ENCODE results near the gene GMNN. TPM values are rescaled to one million over a fixed set of nuclear protein-coding genes. Genes with fewer than 3 reads are reported as not detected.
"Not testable (repeated sequence)": the region's sequence is repeated elsewhere in the genome, so short reads cannot be mapped to it uniquely, and the experiment has no call there.

The GMNN gene
- total RNA-seq, 1 experiment from 2014 or later: 44.6 TPM

- ChIA-PET CTCF (no interaction called here), POLR2A (ENCODE audit: unreplicated experiment) (no interaction called here)
- H3K9ac ChIP-seq (ENCODE audit: low read length): no peak overlapping the region
Observed at GRCh38 chr6:24752503-24752902, 22.2 kb upstream of the GMNN start.

DNA sequence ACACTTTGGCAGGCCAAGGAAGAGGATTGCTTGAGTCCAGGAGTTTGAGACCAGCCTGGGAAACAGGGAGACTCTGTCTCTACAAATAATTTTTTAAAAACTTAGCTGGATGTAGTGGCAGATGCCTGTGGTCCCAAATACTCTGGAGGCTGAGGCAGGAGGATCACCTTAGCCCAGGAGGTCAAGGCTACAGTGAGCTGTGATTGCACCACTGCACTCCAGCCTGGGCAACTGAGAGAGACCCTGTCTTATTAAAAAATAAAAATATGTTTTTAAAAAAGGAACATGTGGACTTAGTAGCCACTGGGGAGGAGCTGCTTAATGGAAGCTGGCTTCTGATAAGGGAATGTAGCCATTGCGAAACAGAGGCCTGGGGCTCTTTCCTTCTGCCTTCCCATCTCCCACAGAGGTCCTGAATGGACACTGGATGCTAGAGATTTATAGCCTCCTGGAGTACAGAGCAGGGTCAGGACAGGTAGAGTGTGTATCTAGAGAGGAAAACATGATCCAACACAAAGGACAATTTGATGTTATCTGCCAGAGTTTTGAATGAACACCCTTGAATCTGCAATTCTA, 21.7 kb upstream of the GMNN start:
- Histone ChIP-seq H3K4me2 (ENCODE audit: low read length) (no peak overlapping the region), H3K36me3 (ENCODE audit: low read depth, low read length) (no peaks in the 10 kb centered on the region), H3K9me3 (ENCODE audit: low read length) (peaks cover 5% of the 10 kb centered on the region; the same call in 1 of the 2 replicates), H3K79me2 (ENCODE audit: low read length) (no peaks in the 10 kb centered on the region), H3K9me2 (replicated peaks; ENCODE audit: low read length) (no peaks in the 10 kb centered on the region), H3K4me1 (ENCODE audit: insufficient read depth, low read length) (no peaks in the 10 kb centered on the region), H3K4me3 (ENCODE audit: low read length) (no peak overlapping the region), H3K9ac (ENCODE audit: low read length) (no peak overlapping the region), H3K27me3 (ENCODE audit: low read length) (no peaks in the 10 kb centered on the region), H4K20me1 (ENCODE audit: low read length) (no peaks in the 10 kb centered on the region), H3K27ac (ENCODE audit: low read length) (no peak overlapping the region), H3F3A (ENCODE audit: low read length, unreplicated experiment) (no peaks in the 10 kb centered on the region), H2AFZ (ENCODE audit: low read length) (no peak overlapping the region)
- DNase-seq (no peak), ATAC-seq (no peak)
- no TSS peak for BruUV-seq (replicated peaks)
- intact Hi-C loops (cut with micrococcal nuclease): no loop called here
- no peak for TF ChIP-seq CTCF (conservative IDR thresholded peaks at IDR 0.05; ENCODE audit: low read depth, low read length)
- TF ChIP-seq EZH2 (IDR thresholded peaks at IDR 0.05; ENCODE audit: low read length, unreplicated experiment): no peak
- no peak for TF ChIP-seq EZH2phosphoT487 (IDR thresholded peaks at IDR 0.05; ENCODE audit: borderline replicate concordance, low read length)
- POLR2A ChIA-PET (ENCODE audit: unreplicated experiment): no interaction called here
- CTCF ChIA-PET: interaction anchor here (0.6 kb wide), 1 partner anchor 172 kb away, joined by 3 read pairs; no protein-coding TSS in a partner anchor

More at GRCh38 chr6:24752503-24752902, 22.2 kb upstream of the GMNN start:
- ATAC-seq: no peak
- Histone ChIP-seq H3K27ac (ENCODE audit: low read length) (no peak overlapping the region), H3K4me3 (ENCODE audit: low read length) (no peak overlapping the region), H3K9me2 (replicated peaks; ENCODE audit: low read length) (no peaks in the 10 kb centered on the region), H3K4me1 (ENCODE audit: insufficient read depth, low read length) (no peaks in the 10 kb centered on the region), H3K36me3 (ENCODE audit: low read depth, low read length) (no peaks in the 10 kb centered on the region), H3K9me3 (ENCODE audit: low read length) (peaks cover 5% of the 10 kb centered on the region; the same call in 1 of the 2 replicates), H3K79me2 (ENCODE audit: low read length) (no peaks in the 10 kb centered on the region), H3K27me3 (ENCODE audit: low read length) (no peaks in the 10 kb centered on the region), H3F3A (ENCODE audit: low read length, unreplicated experiment) (no peaks in the 10 kb centered on the region), H4K20me1 (ENCODE audit: low read length) (no peaks in the 10 kb centered on the region), H3K4me2 (ENCODE audit: low read length) (no peak overlapping the region), H2AFZ (ENCODE audit: low read length) (no peak overlapping the region)
- DNase-seq: no peak
- TF ChIP-seq EZH2 (IDR thresholded peaks at IDR 0.05; ENCODE audit: low read length, unreplicated experiment) (no peak), CTCF (conservative IDR thresholded peaks at IDR 0.05; ENCODE audit: low read depth, low read length) (no peak), EZH2phosphoT487 (IDR thresholded peaks at IDR 0.05; ENCODE audit: borderline replicate concordance, low read length) (no peak)
- BruUV-seq (replicated peaks): no TSS peak
- intact Hi-C loops (cut with micrococcal nuclease): no loop called here

DNA sequence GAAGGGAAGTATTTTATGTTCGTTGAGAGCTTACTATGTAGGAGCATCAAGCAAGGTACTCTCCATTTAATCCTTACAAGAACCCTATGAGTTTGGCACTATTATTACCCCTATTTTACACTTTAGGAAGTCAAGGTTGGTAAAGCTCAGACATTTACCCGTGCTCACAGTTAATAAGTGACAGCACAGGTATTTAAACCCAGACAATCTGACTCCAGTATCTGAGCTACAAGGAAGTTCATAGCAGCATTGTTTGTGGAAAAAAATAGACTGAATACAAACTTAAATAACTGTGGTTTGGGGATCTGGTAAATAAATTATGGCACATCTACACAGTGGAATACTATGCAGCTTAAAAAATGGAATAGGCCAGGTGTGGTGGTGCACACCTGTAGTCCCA, 21.2 kb upstream of the GMNN start:
- CTCF ChIA-PET: interaction anchor here (0.6 kb wide), 1 partner anchor 173 kb away, joined by 3 read pairs; no protein-coding TSS in a partner anchor
- POLR2A ChIA-PET (ENCODE audit: unreplicated experiment): no interaction called here
- Histone ChIP-seq H2AFZ (ENCODE audit: low read length) (no peak overlapping the region), H3K9ac (ENCODE audit: low read length) (no peak overlapping the region), H3K4me1 (ENCODE audit: insufficient read depth, low read length) (no peaks in the 10 kb centered on the region), H3K36me3 (ENCODE audit: low read depth, low read length) (no peaks in the 10 kb centered on the region), H3K9me3 (ENCODE audit: low read length) (peaks cover 5% of the 10 kb centered on the region; the same call in 1 of the 2 replicates), H3K79me2 (ENCODE audit: low read length) (no peaks in the 10 kb centered on the region), H3K4me3 (ENCODE audit: low read length) (no peak overlapping the region), H3K27ac (ENCODE audit: low read length) (no peak overlapping the region), H3K9me2 (replicated peaks; ENCODE audit: low read length) (no peaks in the 10 kb centered on the region), H3K27me3 (ENCODE audit: low read length) (no peaks in the 10 kb centered on the region), H3K4me2 (ENCODE audit: low read length) (no peak overlapping the region), H4K20me1 (ENCODE audit: low read length) (no peaks in the 10 kb centered on the region), H3F3A (ENCODE audit: low read length, unreplicated experiment) (no peaks in the 10 kb centered on the region)
- no peak for ATAC-seq
- BruUV-seq (replicated peaks): no TSS peak
- intact Hi-C loops (cut with micrococcal nuclease): no loop called here
- TF ChIP-seq EZH2 (IDR thresholded peaks at IDR 0.05; ENCODE audit: low read length, unreplicated experiment): no peak
- TF ChIP-seq CTCF (conservative IDR thresholded peaks at IDR 0.05; ENCODE audit: low read depth, low read length): no peak
- TF ChIP-seq EZH2phosphoT487 (IDR thresholded peaks at IDR 0.05; ENCODE audit: borderline replicate concordance, low read length): no peak
- no peak for DNase-seq

GRCh38 chr6:24754378-24754777, 20.4 kb upstream of the GMNN start:
- H2AFZ ChIP-seq (ENCODE audit: low read length); H3K4me2 ChIP-seq (ENCODE audit: low read length); DNase-seq; ATAC-seq; BruUV-seq (replicated peaks); POLR2A ChIA-PET (ENCODE audit: unreplicated experiment); H3K79me2 ChIP-seq (ENCODE audit: low read length); H3K4me3 ChIP-seq (ENCODE audit: low read length); H3K36me3 ChIP-seq (ENCODE audit: low read depth, low read length); H4K20me1 ChIP-seq (ENCODE audit: low read length); H3K27me3 ChIP-seq (ENCODE audit: low read length); intact Hi-C loops (cut with micrococcal nuclease); H3K4me1 ChIP-seq (ENCODE audit: insufficient read depth, low read length); CTCF ChIA-PET; H3F3A ChIP-seq (ENCODE audit: low read length, unreplicated experiment); H3K9me2 ChIP-seq (replicated peaks; ENCODE audit: low read length); H3K27ac ChIP-seq (ENCODE audit: low read length); H3K9me3 ChIP-seq (ENCODE audit: low read length); H3K9ac ChIP-seq (ENCODE audit: low read length): not testable (repeated sequence)
